ENCODE measurements around the gene SUCO. TPM values are rescaled to one million over a fixed set of nuclear protein-coding genes. Genes with fewer than 3 reads are reported as not detected.

The SUCO gene
- total RNA-seq, 1 experiment from 2014 or later: 37.7 TPM

DNA sequence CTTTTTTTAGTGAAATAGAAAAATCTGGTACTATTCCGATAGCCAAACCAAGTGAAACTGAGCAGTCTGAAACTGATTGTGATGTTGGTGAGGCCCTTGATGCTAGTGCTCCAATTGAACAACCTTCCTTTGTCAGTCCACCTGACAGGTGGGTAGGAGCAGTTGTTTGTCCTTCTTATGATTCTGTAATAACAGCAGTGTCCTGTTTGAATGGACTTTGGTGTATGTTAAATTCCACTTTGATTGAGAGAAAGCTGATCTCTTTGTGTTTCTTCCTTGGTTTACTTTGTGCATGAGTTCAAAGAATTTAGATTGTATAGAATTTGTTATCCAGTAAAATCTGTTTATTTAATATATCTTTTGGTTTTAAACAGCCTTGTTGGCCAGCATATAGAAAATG lies 24.3 kb downstream of the SUCO start:
- Mint-ChIP-seq H3K27ac (no peak overlapping the region), H3K9me3 (no peaks in the 10 kb centered on the region), H3K4me3 (no peak overlapping the region), H3K36me3 (ENCODE audit: insufficient read depth in 1 of 3, low read depth in 3 of 3) (peaks cover 25 to 58% (median 56%) of the 10 kb centered on the region in 3 experiments; a peak in 6 of 7 replicates), H3K27me3 (ENCODE audit: low read depth) (no peaks in the 10 kb centered on the region), H3K4me1 (no peaks in the 10 kb centered on the region)
- H3K9ac ChIP-seq (ENCODE audit: extremely low read depth, insufficient read length, low read length): no peak overlapping the region
- H4K91ac ChIP-seq (ENCODE audit: insufficient read length, low read depth, low read length): no peak overlapping the region
- no peak overlapping the region for H3K4ac ChIP-seq (ENCODE audit: low read depth, low read length)
- no peak overlapping the region for H3K56ac ChIP-seq (ENCODE audit: insufficient read length, low read depth, low read length)
- H2AFZ ChIP-seq (ENCODE audit: low read length): no peak overlapping the region
- H4K8ac ChIP-seq (replicated peaks; ENCODE audit: insufficient read length, low read depth, low read length): no peak overlapping the region
- H3K79me1 ChIP-seq (ENCODE audit: insufficient read depth, low read depth, low read length, poor library complexity, severe bottlenecking): no peaks in the 10 kb centered on the region
- H3K18ac ChIP-seq (ENCODE audit: insufficient read length, low read depth, low read length): no peak overlapping the region
- no peak for TF ChIP-seq CTCF (conservative IDR thresholded peaks at IDR 0.05)
- no peak overlapping the region for H2BK12ac ChIP-seq (ENCODE audit: insufficient read length, low read depth, low read length)
- no peaks in the 10 kb centered on the region for H3K4me1 ChIP-seq (ENCODE audit: insufficient read depth, low read length)
- no peak overlapping the region for H4K5ac ChIP-seq (ENCODE audit: insufficient read length, low read depth, low read length)
- no peaks in the 10 kb centered on the region for H3K79me2 ChIP-seq (ENCODE audit: insufficient read depth, low read length)
- H4K20me1 ChIP-seq (ENCODE audit: control insufficient read depth, insufficient read depth, insufficient read length): no peaks in the 10 kb centered on the region
- H3K14ac ChIP-seq (ENCODE audit: insufficient read depth, low read length): no peak overlapping the region
- no peak overlapping the region for H2BK120ac ChIP-seq (ENCODE audit: low read depth, low read length, poor library complexity, severe bottlenecking)
- H3K27me3 ChIP-seq (ENCODE audit: insufficient read depth, low read length): no peaks in the 10 kb centered on the region
- no peak overlapping the region for H2BK15ac ChIP-seq (ENCODE audit: low read depth, low read length)
- H3K4me2 ChIP-seq (ENCODE audit: insufficient read depth, insufficient read length, low read length): no peak overlapping the region
- no peak overlapping the region for H3K23ac ChIP-seq (ENCODE audit: insufficient read length, low read depth, low read length)
- no CpG with 5 or more reads among the region's 1 CpG for WGBS (ENCODE audit: extremely low coverage, insufficient read length, low lambda C conversion rate)
- H3T11ph ChIP-seq (ENCODE audit: low read length): no peak overlapping the region
- no peak overlapping the region for H3K27ac ChIP-seq (ENCODE audit: insufficient read length, low read depth, low read length)
- H2AK5ac ChIP-seq (ENCODE audit: insufficient read length, low read length): no peak overlapping the region
- no peaks in the 10 kb centered on the region for H3K23me2 ChIP-seq (ENCODE audit: insufficient read length, low read depth, low read length, poor library complexity, severe bottlenecking)
- no peak overlapping the region for H2BK5ac ChIP-seq (ENCODE audit: insufficient read length, low read length)
- no peak for DNase-seq
- H3K9me3 ChIP-seq (ENCODE audit: control insufficient read depth, low read depth, low read length): no peaks in the 10 kb centered on the region
- no peak overlapping the region for H2BK20ac ChIP-seq (ENCODE audit: low read depth, low read length, poor library complexity, severe bottlenecking)

Data from H9 (cell line).